Glutamatergic neuron (in vitro differentiated cells): ENCODE data around the gene ZNF827. TPM values are rescaled to one million over a fixed set of nuclear protein-coding genes. Genes with fewer than 3 reads are reported as not detected.

Experiments
- DNase-seq: peaks from one replicate; pipeline ENCODE4 v3.0.0; 2022
- H3K27ac Mint-ChIP-seq: one replicate; pipeline ENCODE4 v1.8.0; 2020; ENCODE audit warnings: mild to moderate bottlenecking, mixed read lengths, inconsistent platforms; ENCODE audit not compliant: unreplicated experiment
- H3K27me3 Mint-ChIP-seq: one replicate; pipeline ENCODE4 v1.8.0; 2020; ENCODE audit warnings: mild to moderate bottlenecking, moderate library complexity, mixed read lengths, inconsistent platforms; ENCODE audit not compliant: unreplicated experiment
- H3K36me3 Mint-ChIP-seq: one replicate; pipeline ENCODE4 v1.8.0; 2020; ENCODE audit warnings: mild to moderate bottlenecking, mixed read lengths, inconsistent platforms; ENCODE audit not compliant: unreplicated experiment
- H3K4me1 Mint-ChIP-seq: one replicate; pipeline ENCODE4 v1.8.0; 2020; ENCODE audit warnings: mild to moderate bottlenecking, low read depth, mixed read lengths, inconsistent platforms; ENCODE audit not compliant: unreplicated experiment
- H3K4me3 Mint-ChIP-seq: one replicate; pipeline ENCODE4 v1.8.0; 2020; ENCODE audit warnings: mild to moderate bottlenecking, mixed read lengths, inconsistent platforms; ENCODE audit not compliant: unreplicated experiment
- H3K9me3 Mint-ChIP-seq: one replicate; pipeline ENCODE4 v1.8.0; 2020; ENCODE audit warnings: mild to moderate bottlenecking, moderate library complexity, mixed read lengths, inconsistent platforms; ENCODE audit not compliant: unreplicated experiment
- CTCF ChIP-seq: fragments of 200-600 bp; sonication (generic); IDR thresholded peaks from one replicate; pipeline ENCODE4 v1.5.0; 2021; ENCODE audit not compliant: partially characterized antibody, unreplicated experiment
- total RNA-seq: library from RNA; stranded (reverse); fragmentation: NEBNext Ultra II Directional; extraction: Animal tissue kit (Norgen Biotek cat#: 25700); gene quantifications from one replicate; pipeline ENCODE4 v1.2.1, GENCODE V29; 2021; ENCODE audit not compliant: unreplicated experiment

The ZNF827 gene
- total RNA-seq, 1 donor from 2014 or later, result 227 TPM

GRCh38 chr4:145873901-145874300 lies 64.7 kb downstream of the ZNF827 start:
- no peaks in the 10 kb centered on the region for H3K36me3 Mint-ChIP-seq
- no peaks in the 10 kb centered on the region for H3K9me3 Mint-ChIP-seq
- no peak for DNase-seq
- no peak for TF ChIP-seq CTCF
- H3K27ac Mint-ChIP-seq, result no peak overlapping the region
- H3K4me1 Mint-ChIP-seq, result peaks cover 3% of the 10 kb centered on the region
- no peak overlapping the region for H3K4me3 Mint-ChIP-seq
- H3K27me3 Mint-ChIP-seq, result peaks cover 9% of the 10 kb centered on the region

- Mint-ChIP-seq H3K27me3 (peaks cover 3% of the 10 kb centered on the region), H3K9me3 (peaks cover 2% of the 10 kb centered on the region), H3K27ac (no peak overlapping the region), H3K36me3 (no peaks in the 10 kb centered on the region), H3K4me1 (peaks cover 8% of the 10 kb centered on the region), H3K4me3 (no peak overlapping the region)
- no peak for DNase-seq
- no peak for TF ChIP-seq CTCF
Measured at GRCh38 chr4:145871209-145871608, 67.4 kb downstream of the ZNF827 start.

- TF ChIP-seq CTCF, result no peak
- Mint-ChIP-seq H3K36me3 (no peaks in the 10 kb centered on the region), H3K27ac (no peak overlapping the region), H3K4me1 (peaks cover 16% of the 10 kb centered on the region), H3K27me3 (peaks cover 4% of the 10 kb centered on the region), H3K4me3 (no peak overlapping the region), H3K9me3 (peaks cover 2% of the 10 kb centered on the region)
- no peak for DNase-seq
Measured at GRCh38 chr4:145870155-145871020, 68.2 kb downstream of the ZNF827 start.

DNA sequence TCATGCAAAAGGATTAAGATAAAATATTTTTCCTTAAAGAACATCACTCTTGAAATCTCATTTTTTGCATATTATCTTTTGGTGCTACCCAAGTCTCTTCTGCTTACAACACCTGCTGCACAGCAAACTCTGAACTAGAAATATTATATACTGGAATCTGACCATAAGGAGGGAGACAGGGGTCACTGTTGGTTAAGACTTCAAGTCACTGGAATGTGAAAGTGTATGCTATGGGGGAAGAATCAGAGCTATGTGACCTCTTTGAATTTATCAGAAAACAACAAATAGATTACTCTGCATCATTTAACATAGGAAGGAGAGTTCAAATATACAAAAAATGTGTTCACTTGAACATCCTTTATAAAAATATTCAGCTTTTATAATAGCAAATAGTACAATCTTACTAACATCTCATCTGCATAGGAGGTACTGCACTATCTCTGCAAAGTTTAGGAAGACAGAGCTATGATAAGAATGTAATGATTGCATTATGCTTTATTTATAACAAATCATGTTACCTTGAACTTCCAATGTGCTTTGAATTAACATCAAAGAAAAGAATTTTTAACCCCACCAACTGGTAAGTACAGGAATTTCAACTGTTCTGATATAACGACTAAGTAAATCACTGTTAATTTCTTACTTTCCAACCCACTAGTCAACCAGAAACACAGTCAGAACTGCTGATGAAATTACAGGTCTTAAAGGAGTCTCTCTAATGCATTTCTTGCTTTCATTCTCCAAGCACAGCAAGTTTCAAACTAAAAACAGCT lies 69.8 kb downstream of the ZNF827 start:
- H3K9me3 Mint-ChIP-seq, result peaks cover 2% of the 10 kb centered on the region
- H3K4me3 Mint-ChIP-seq, result no peak overlapping the region
- H3K27me3 Mint-ChIP-seq, result peaks cover 4% of the 10 kb centered on the region
- peaks cover 18% of the 10 kb centered on the region for H3K4me1 Mint-ChIP-seq
- DNase-seq, result no peak
- H3K36me3 Mint-ChIP-seq, result no peaks in the 10 kb centered on the region
- peak; percentile 19 for TF ChIP-seq CTCF
- H3K27ac Mint-ChIP-seq, result no peak overlapping the region
